HUES64 (cell line): ENCODE measurements around the gene IFNL3. TPM values are rescaled to one million over a fixed set of nuclear protein-coding genes. Genes with fewer than 3 reads are reported as not detected.
"Not testable (repeated sequence)": the region's sequence is repeated elsewhere in the genome, so short reads cannot be mapped to it uniquely, and the experiment has no call there.

Experiments used
- H3K27ac ChIP-seq: 2 replicates; pipeline ENCODE4 v1.7.0; 2013; ENCODE audit warnings: low read depth, low read length, inconsistent platforms
- H3K27me3 ChIP-seq: 2 replicates; pipeline ENCODE4 v1.6.1; 2013; ENCODE audit warnings: mild to moderate bottlenecking, low read length; ENCODE audit not compliant: insufficient read depth
- H3K36me3 ChIP-seq: 2 replicates; pipeline ENCODE4 v1.6.1; 2013; ENCODE audit warnings: mild to moderate bottlenecking, low read length; ENCODE audit not compliant: insufficient read depth
- H3K4me1 ChIP-seq: 2 replicates; pipeline ENCODE4 v1.6.1; 2013; ENCODE audit warnings: mild to moderate bottlenecking, low read length, moderate library complexity; ENCODE audit not compliant: insufficient read depth
- H3K4me3 ChIP-seq: 2 replicates; pipeline ENCODE4 v1.5.1; 2013; ENCODE audit warnings: mild to moderate bottlenecking, low read length, moderate library complexity
- H3K9ac ChIP-seq: 2 replicates; pipeline ENCODE4 v1.6.1; 2013; ENCODE audit warnings: mild to moderate bottlenecking, low read depth, low read length
- H3K9me3 ChIP-seq: 2 replicates; pipeline ENCODE4 v1.6.1; 2013; ENCODE audit warnings: low read depth, low read length; ENCODE audit not compliant: insufficient read depth
- WGBS: fragments of 150-250, 120-280 bp; methylation state at CpG from one replicate; pipeline ENCODE4 v1.1.7; 2013; ENCODE audit warnings: missing lambda C conversion rate; 5-methylcytosine and 5-hydroxymethylcytosine counted together
- polyA plus RNA-seq, 2 experiments: library from polyadenylated mRNA; stranded (reverse); fragments of 50-300 nt; gene quantifications; one replicate each; pipeline ENCODE4 v1.2.3, GENCODE V29; 2013

The IFNL3 gene
- polyA plus RNA-seq (2013, experiment 1 of 2), result not detected
- not detected for polyA plus RNA-seq (2013, experiment 2 of 2)

DNA sequence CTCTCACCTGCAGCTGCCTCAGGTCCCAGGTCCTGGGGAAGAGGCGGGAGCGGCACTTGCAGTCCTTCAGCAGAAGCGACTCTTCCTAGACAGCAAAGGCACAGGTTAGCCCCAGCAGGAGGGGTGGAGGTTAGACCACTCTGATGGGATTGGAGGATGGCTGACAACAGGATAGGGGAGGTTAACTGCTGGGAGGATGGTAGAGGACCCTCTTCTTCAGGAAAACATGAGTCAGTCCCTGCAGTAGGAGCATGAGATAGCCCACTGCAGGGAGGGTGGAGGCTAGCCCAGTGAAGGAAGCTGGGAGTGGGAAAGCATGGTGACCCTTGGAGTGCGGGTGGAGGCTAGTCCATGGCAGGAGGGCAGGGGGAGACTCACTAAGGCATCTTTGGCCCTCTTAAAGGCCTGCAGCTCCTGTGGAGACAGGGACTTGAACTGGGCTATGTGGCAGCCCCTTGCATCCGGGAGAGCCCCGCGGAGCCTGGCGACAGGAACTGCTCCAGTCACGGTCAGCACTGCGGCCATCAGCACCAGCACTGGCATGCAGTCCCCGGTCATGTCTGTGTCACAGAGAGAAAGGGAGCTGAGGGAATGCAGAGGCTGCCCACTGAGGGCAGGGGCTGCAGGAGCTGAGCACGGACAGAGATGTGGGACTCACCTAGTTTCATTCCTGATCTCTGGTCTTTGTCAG, at the start of gene IFNL3:
TSS of gene IFNL3 (minus strand) at position 597 of the 691 bp plus-strand sequence. CDS start at position 558, 39 bp downstream.
- H3K9me3 ChIP-seq, H3K4me1 ChIP-seq, H3K36me3 ChIP-seq, H3K9ac ChIP-seq, H3K27ac ChIP-seq, H3K4me3 ChIP-seq: not testable (repeated sequence)
- H3K27me3 ChIP-seq, result peaks cover 42% of the 10 kb centered on the region
- WGBS, result 82% methylated on average over 9 of the region's 12 CpGs

DNA sequence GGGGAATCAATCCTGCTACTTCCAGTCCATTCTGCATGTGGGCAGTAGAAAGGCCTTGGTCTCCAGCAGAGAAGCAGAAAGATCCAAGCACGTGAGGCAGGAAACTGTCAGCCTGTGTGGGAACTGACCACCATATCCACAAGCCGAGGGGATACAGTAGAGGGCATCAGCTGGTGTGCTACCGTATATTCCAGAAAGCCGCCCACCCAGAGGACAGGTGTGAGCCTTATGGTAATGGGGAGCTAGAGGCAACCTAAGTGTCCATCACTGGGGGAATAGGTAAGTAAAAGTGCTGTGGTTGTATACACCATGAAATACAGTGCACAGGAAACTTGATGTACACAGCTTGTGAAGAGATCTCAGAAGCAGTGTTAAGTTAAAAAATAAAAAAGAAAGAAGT, 48.6 kb upstream of the IFNL3 start:
- H3K27ac ChIP-seq, result no peak overlapping the region
- H3K9me3 ChIP-seq, result no peaks in the 10 kb centered on the region
- H3K4me3 ChIP-seq, result no peak overlapping the region
- 70% methylated on average over 4 of the region's 4 CpGs for WGBS
- peaks cover 7% of the 10 kb centered on the region for H3K27me3 ChIP-seq
- no peak overlapping the region for H3K9ac ChIP-seq
- no peaks in the 10 kb centered on the region for H3K4me1 ChIP-seq
- H3K36me3 ChIP-seq, result no peaks in the 10 kb centered on the region

DNA sequence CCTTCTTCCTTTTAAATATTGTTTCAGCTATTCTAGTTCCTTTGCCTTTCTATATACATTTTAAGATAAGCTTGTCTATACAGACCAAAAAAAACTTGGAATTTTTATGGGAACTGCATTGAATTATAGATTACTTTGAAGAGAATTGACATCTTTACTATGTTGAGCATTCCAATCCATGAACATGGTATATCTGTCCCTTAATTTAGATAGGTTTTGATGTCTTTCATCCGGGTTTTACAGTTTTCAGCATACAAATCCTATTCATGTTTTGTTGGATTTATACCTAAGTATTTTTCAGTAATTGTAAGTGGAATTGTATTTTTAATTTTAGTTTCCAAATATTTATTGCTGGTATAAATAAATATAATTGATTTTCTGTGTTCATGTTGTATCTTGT, 39.2 kb upstream of the IFNL3 start:
- peaks cover 11% of the 10 kb centered on the region for H3K27me3 ChIP-seq
- no peak overlapping the region for H3K4me3 ChIP-seq
- no peaks in the 10 kb centered on the region for H3K4me1 ChIP-seq
- peaks cover 7% of the 10 kb centered on the region; the same call in 1 of the 2 replicates for H3K9me3 ChIP-seq
- no peak overlapping the region for H3K9ac ChIP-seq
- no CpG with 5 or more reads among the region's 1 CpG for WGBS
- H3K27ac ChIP-seq, result no peak overlapping the region
- no peaks in the 10 kb centered on the region for H3K36me3 ChIP-seq

DNA sequence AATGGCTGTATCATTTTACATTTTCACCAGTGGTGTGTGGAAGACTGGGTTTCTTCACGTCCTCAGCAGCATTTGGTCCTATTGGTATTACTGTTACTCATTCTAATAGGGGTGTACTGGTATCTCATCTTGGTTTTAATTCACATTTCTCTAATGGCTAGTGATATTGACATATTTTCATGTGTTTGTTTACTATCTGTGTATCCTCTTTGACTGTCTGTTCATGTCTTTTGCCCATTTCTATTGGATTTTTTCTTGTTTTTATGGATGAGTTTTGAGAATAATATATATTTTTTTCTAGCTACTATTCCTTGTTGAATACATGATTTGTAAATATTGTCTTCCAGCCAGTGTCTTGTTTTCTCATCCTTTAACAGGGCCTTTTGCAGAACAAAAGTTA, 37.2 kb upstream of the IFNL3 start:
- Histone ChIP-seq H3K9me3 (peaks cover 7% of the 10 kb centered on the region; the same call in 1 of the 2 replicates), H3K36me3 (no peaks in the 10 kb centered on the region), H3K4me1 (no peaks in the 10 kb centered on the region), H3K27ac (no peak overlapping the region), H3K9ac (no peak overlapping the region), H3K4me3 (no peak overlapping the region), H3K27me3 (peaks cover 2% of the 10 kb centered on the region; the same call in 1 of the 2 replicates)
- 71% methylated on average over 1 of the region's 1 CpG for WGBS

DNA sequence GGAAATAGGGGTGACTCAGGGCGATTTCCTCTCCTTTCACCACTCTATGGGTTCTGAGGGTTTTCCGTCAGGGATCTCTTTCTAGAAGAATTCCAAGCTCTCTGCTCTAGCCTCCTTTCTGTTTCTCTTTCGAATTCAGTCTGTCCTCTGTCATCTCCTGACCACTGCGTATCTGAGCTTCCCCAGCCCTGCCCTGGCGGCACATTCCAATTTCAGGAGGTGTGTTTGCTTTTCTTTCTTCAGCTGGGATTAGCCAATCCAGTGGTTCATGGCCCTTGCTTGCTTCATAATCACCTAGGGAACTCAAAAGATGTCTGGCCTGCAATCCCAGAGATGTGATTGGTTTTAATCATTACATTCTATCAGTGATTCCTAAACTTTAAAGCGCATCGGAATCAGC, 32.8 kb upstream of the IFNL3 start:
- Histone ChIP-seq H3K27ac (no peak overlapping the region), H3K9ac (no peak overlapping the region), H3K36me3 (no peaks in the 10 kb centered on the region), H3K27me3 (0 out of 2 replicates have a peak, but pooled peaks cover 10% of the 10 kb centered on the region), H3K4me1 (no peaks in the 10 kb centered on the region), H3K9me3 (no peaks in the 10 kb centered on the region), H3K4me3 (no peak overlapping the region)
- 80% methylated on average over 7 of the region's 7 CpGs for WGBS

DNA sequence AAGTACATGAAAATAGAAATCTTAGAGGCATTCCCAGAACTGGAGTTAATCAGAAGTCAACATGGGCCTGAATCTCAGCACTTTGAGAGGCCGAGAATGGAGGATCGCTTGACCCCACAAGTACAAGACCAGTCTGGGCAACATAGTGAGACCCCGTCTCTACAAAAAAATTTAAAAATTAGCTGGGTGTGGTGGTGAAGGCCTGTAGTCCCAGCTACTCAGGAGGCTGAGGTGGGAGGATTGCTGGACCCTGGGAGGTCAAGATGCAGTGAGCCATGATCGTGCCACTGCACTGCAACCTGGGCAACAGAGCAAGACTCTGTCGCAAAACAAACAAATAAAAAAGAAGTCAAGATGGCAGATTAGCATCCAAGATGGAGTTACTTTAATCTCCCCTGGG, 31.9 kb upstream of the IFNL3 start:
- H3K36me3 ChIP-seq, result no peaks in the 10 kb centered on the region

DNA sequence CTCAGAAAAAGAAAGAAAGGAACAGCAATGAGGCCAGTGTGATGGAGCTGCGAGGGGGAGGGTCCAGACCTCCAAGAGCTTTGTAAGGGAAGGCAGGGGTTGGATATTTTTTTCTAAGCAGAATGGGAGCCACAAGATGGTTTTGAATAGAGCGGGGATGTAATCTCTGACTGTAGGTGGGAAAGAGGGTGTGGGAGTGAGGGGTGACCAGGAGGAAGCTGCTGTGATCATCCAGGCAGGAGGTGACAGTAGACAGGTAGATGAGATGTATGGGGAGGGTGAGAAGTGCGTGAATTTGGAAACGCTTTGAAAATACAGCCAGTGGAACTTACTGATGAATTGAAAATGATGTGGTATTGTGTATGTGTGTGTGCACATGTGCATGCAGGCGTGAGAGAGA, 30.8 kb upstream of the IFNL3 start:
- no peaks in the 10 kb centered on the region for H3K9me3 ChIP-seq
- no peaks in the 10 kb centered on the region for H3K4me1 ChIP-seq
- no peak overlapping the region for H3K4me3 ChIP-seq
- WGBS, result 84% methylated on average over 5 of the region's 5 CpGs
- H3K27ac ChIP-seq, result no peak overlapping the region
- H3K9ac ChIP-seq, result no peak overlapping the region
- 0 out of 2 replicates have a peak, but pooled peaks cover 10% of the 10 kb centered on the region for H3K27me3 ChIP-seq
- H3K36me3 ChIP-seq, result no peaks in the 10 kb centered on the region

More for the DNA sequence above, 31.9 kb upstream of the IFNL3 start:
- no peaks in the 10 kb centered on the region for H3K9me3 ChIP-seq
- 0 out of 2 replicates have a peak, but pooled peaks cover 10% of the 10 kb centered on the region for H3K27me3 ChIP-seq
- H3K4me1 ChIP-seq, result no peaks in the 10 kb centered on the region
- H3K4me3 ChIP-seq, result no peak overlapping the region
- 96% methylated on average over 5 of the region's 5 CpGs for WGBS
- no peak overlapping the region for H3K27ac ChIP-seq
- no peak overlapping the region for H3K9ac ChIP-seq

DNA sequence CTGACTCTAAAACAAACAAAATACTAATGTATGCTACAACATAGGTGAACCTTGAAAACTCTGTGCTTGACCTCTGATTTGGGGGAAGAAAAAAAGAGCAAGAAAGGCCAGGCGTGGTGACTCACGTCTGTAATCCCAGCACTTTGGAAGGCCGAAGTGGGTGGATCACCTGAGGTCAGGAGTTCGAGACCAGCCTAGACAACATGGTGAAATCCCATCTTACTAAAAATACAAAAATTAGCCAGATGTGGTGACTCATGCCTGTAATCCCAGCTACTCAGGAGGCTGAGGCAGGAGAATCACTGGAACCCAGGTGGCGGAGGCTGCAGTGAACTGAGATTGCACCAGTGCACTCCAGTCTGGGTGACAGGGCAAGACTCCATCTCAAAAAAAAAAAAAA, 29.1 kb upstream of the IFNL3 start:
- H3K9me3 ChIP-seq, H3K36me3 ChIP-seq, H3K4me1 ChIP-seq, H3K27ac ChIP-seq, H3K9ac ChIP-seq, H3K27me3 ChIP-seq, H3K4me3 ChIP-seq: not testable (repeated sequence)
- 92% methylated on average over 5 of the region's 5 CpGs for WGBS

DNA sequence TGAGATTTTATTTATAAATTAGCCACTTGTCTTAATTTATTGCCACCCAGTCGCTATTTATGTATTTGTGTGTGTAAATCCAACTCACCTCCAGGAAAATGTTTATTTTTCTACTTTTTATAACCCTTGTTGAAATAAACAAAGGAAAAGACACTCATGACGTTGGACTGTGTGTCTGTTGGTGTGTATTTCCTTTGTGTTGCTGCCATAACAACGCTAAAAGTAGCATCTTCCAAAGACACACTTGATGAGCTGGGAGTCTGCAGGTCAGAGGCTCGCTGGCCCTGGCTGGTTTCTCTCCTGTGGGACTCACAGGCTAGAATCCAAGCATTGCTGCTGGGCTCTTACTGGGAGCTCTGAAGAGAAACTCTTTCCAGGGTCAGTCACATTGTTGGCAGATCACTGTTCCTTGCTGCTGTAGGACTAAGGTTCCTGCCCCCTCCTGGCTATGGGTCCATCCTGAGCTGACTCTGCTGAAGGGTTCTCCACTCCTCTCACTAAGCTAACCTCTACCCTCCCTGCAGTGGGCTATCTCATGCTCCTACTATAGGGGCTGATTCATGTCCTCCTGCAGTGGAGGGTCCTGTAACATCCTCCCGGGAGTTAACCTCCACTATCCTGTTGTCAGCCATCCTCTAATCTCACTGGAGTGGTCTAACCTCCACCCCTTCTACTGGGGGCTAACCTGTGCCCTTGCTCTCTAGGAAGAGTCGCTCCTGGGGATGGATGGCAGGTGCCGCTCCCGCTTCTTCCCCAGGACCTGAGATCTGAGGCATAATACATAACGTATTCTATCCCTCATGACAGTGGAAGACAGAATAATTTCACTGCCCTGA, 25.4 kb upstream of the IFNL3 start:
- H3K4me3 ChIP-seq, result no peak overlapping the region
- WGBS, result 85% methylated on average over 8 of the region's 9 CpGs
- no peak overlapping the region for H3K27ac ChIP-seq
- no peaks in the 10 kb centered on the region for H3K4me1 ChIP-seq
- no peak overlapping the region for H3K9ac ChIP-seq
- H3K36me3 ChIP-seq, result no peaks in the 10 kb centered on the region
- peaks cover 20% of the 10 kb centered on the region for H3K27me3 ChIP-seq
- H3K9me3 ChIP-seq, result no peaks in the 10 kb centered on the region; the same call in 1 of the 2 replicates

DNA sequence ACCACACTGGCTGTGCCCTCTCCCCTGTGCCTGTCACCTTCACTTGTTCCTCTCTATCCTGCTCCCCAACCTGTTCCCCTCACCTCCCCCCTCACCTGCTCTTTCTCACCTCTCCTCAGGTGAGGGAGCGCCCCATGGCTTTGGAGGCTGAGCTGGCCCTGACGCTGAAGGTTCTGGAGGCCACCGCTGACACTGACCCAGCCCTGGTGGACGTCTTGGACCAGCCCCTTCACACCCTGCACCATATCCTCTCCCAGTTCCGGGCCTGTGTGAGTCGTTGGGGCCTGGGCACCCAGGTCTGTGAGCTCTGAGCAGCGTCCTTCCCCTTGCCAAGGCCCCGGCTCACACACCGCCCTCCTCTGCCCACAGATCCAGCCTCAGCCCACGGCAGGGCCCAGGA, 24.6 kb upstream of the IFNL3 start:
- not testable (repeated sequence) for H3K9ac ChIP-seq, H3K4me3 ChIP-seq, H3K27ac ChIP-seq, H3K9me3 ChIP-seq, H3K36me3 ChIP-seq, H3K4me1 ChIP-seq
- WGBS, result 77% methylated on average over 10 of the region's 10 CpGs
- H3K27me3 ChIP-seq, result peaks cover 29% of the 10 kb centered on the region

DNA sequence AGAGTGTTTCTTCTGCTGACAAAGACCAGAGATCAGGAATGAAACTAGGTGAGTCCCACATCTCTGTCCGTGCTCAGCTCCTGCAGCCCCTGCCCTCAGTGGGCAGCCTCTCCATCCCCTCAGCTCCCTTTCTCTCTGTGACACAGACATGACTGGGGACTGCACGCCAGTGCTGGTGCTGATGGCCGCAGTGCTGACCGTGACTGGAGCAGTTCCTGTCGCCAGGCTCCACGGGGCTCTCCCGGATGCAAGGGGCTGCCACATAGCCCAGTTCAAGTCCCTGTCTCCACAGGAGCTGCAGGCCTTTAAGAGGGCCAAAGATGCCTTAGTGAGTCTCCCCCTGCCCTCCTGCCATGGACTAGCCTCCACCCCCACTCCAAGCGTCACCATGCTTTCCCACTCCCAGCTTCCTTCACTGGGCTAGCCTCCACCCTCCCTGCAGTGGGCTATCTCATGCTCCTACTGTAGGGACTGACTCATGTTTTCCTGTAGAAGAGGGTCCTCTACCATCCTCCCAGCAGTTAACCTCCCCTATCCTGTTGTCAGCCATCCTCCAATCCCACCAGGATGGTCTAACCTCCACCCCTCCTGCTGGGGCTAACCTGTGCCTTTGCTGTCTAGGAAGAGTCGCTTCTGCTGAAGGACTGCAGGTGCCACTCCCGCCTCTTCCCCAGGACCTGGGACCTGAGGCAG, 23.9 kb upstream of the IFNL3 start:
- 70% methylated on average over 7 of the region's 10 CpGs for WGBS
- H3K4me1 ChIP-seq, H3K36me3 ChIP-seq, H3K27ac ChIP-seq, H3K4me3 ChIP-seq, H3K9me3 ChIP-seq, H3K9ac ChIP-seq: not testable (repeated sequence)
- peaks cover 36% of the 10 kb centered on the region for H3K27me3 ChIP-seq
